NCI-H1048 (cell line): Measurements from ENCODE around the gene TCF4.

Experiments
- DNase-seq: peaks from one replicate; lab custom pipeline; 2025; lab: John Stamatoyannopoulos, UW

TCF4 gene

GRCh38 chr18:55179835-55180234, 408.2 kb downstream of the TCF4 start:
- no peak for DNase-seq

- DNase-seq: no peak
Measured at GRCh38 chr18:55179425-55179824, 408.6 kb downstream of the TCF4 start.

GRCh38 chr18:55173291-55173690, 414.7 kb downstream of the TCF4 start:
- DNase-seq: no peak
